HG03039 (cell line): ENCODE measurements around the gene MSL1.

ENCODE experiments used
- ATAC-seq: cut with Tn5 transposase; IDR thresholded peaks from one replicate; pipeline ENCODE4 v1.9.1; 2021; ENCODE audit warnings: mild to moderate bottlenecking, moderate library complexity; ENCODE audit not compliant: unreplicated experiment

MSL1 gene

GRCh38 chr17:40173778-40174135 lies 52.0 kb downstream of the MSL1 start:
- ATAC-seq = no peak

GRCh38 chr17:40174514-40174913 lies 52.7 kb downstream of the MSL1 start:
- no peak for ATAC-seq

- no peak for ATAC-seq
These were observed 54.4 kb downstream of the MSL1 start for GRCh38 chr17:40175928-40176753.

GRCh38 chr17:40176754-40177110 lies 55.0 kb downstream of the MSL1 start:
- ATAC-seq = no peak

GRCh38 chr17:40177275-40177874 lies 55.6 kb downstream of the MSL1 start, which contains the start of gene RAPGEFL1:
RAPGEFL1 (plus strand) TSS chr17:40177470; CDS start chr17:40177862, 392 bp downstream.
- ATAC-seq = peak; percentile 55

- no peak for ATAC-seq
These were observed 56.3 kb downstream of the MSL1 start for GRCh38 chr17:40178021-40178601.

- no peak for ATAC-seq
These were observed 56.9 kb downstream of the MSL1 start for GRCh38 chr17:40178660-40179059.

- no peak for ATAC-seq
These were observed 58.3 kb downstream of the MSL1 start for GRCh38 chr17:40179923-40180659.

GRCh38 chr17:40180694-40181093 lies 58.9 kb downstream of the MSL1 start:
- no peak for ATAC-seq

GRCh38 chr17:40181205-40181604 lies 59.4 kb downstream of the MSL1 start:
- ATAC-seq = no peak

- no peak for ATAC-seq
These were observed 60.8 kb downstream of the MSL1 start for GRCh38 chr17:40182606-40183005.
